ENCODE measurements around the gene RIOX2. TPM values are rescaled to one million over a fixed set of nuclear protein-coding genes. Genes with fewer than 3 reads are reported as not detected.

The RIOX2 gene
- total and polyA plus RNA-seq, 2 of the 8 experiments (the other 6 are each of a cell fraction or from before 2014, with no cell fraction given): 3.8 to 16.4 TPM

- Histone ChIP-seq H3K79me1 (ENCODE audit: low read depth, low read length) (no peaks in the 10 kb centered on the region), H3K27me3 (replicated peaks in 1 of 4; ENCODE audit: control insufficient read depth in 3 of 4, extremely low read depth in 1 of 4, insufficient read depth in 3 of 4, low read length in 3 of 4) (no peaks in the 10 kb centered on the region), H4K91ac (replicated peaks; ENCODE audit: insufficient read length, low read length) (no peak overlapping the region), H3K14ac (ENCODE audit: insufficient read length) (no peak overlapping the region), H3K23me2 (ENCODE audit: low read depth, low read length) (no peaks in the 10 kb centered on the region; the same call in 1 of the 2 replicates), H3K4me1 (replicated peaks in 1 of 4; ENCODE audit: control insufficient read depth in 3 of 4, insufficient read depth in 4 of 4, low read length in 3 of 4) (no peaks in the 10 kb centered on the region), H2BK120ac (replicated peaks; ENCODE audit: low read depth, low read length) (no peak overlapping the region), H3K18ac (ENCODE audit: extremely low read depth, low read length) (no peak overlapping the region), H4K5ac (ENCODE audit: insufficient read length, low read depth, low read length) (no peak overlapping the region), H4K8ac (ENCODE audit: extremely low read depth, insufficient read depth, low read length) (no peak overlapping the region), H3K4me3 (ENCODE audit: extremely low read depth in 1 of 4, insufficient read depth in 2 of 4, low read depth in 3 of 4, low read length in 4 of 4) (no peak overlapping the region), H2BK12ac (ENCODE audit: low read depth, low read length) (no peak overlapping the region), H3K27ac (ENCODE audit: low read depth, low read length) (no peak overlapping the region), H3K4me2 (ENCODE audit: insufficient read depth in 1 of 2, low read depth in 2 of 2, low read length in 2 of 2) (no peak overlapping the region), H3K23ac (ENCODE audit: insufficient read length) (no peak overlapping the region), H3K9me3 (ENCODE audit: insufficient read depth in 2 of 2, low read depth in 1 of 2, low read length in 1 of 2) (no peaks in the 10 kb centered on the region), H3K9ac (replicated peaks in 1 of 4; ENCODE audit: extremely low read depth in 1 of 4, low read depth in 3 of 4, low read length in 3 of 4) (no peak overlapping the region), H3K4ac (replicated peaks; ENCODE audit: insufficient read length, low read depth, low read length) (no peak overlapping the region), H2BK5ac (ENCODE audit: low read depth, low read length) (no peak overlapping the region), H3K36me3 (ENCODE audit: control insufficient read depth in 2 of 4, insufficient read depth in 4 of 4, low read length in 3 of 4) (no peaks in the 10 kb centered on the region), H2BK15ac (ENCODE audit: low read length) (no peak overlapping the region), H3K79me2 (ENCODE audit: control insufficient read depth in 1 of 2, insufficient read depth in 2 of 2, low read length in 2 of 2) (no peaks in the 10 kb centered on the region), H2AK5ac (ENCODE audit: low read depth, low read length) (no peak overlapping the region), H3K56ac (replicated peaks; ENCODE audit: insufficient read length, low read depth, low read length) (no peak overlapping the region), H4K20me1 (replicated peaks in 1 of 2; ENCODE audit: control insufficient read depth in 1 of 2, insufficient read depth in 2 of 2, low read length in 2 of 2) (no peaks in the 10 kb centered on the region), H2BK20ac (ENCODE audit: low read length) (no peak overlapping the region), H2AFZ (ENCODE audit: low read length) (no peak overlapping the region)
- CTCF ChIA-PET (ENCODE audit: partially characterized antibody): no interaction called here
- TF ChIP-seq MAX (IDR thresholded peaks at IDR 0.05) (no peak), SRF (IDR thresholded peaks at IDR 0.05; ENCODE audit: low read depth, low read length) (no peak), RAD21 (IDR thresholded peaks at IDR 0.05 in 1 of 2, conservative IDR thresholded peaks at IDR 0.05 in 1 of 2; ENCODE audit: low read depth in 2 of 2, low read length in 2 of 2) (no peak), RFX5 (IDR thresholded peaks at IDR 0.05; ENCODE audit: borderline replicate concordance, low read depth, low read length) (no peak), SP2 (IDR thresholded peaks at IDR 0.05; ENCODE audit: low read length) (no peak), CHD1 (IDR thresholded peaks at IDR 0.05; ENCODE audit: low read depth, low read length) (no peak), EZH2 (IDR thresholded peaks at IDR 0.05; ENCODE audit: low read depth, low read length, severe bottlenecking) (no peak), HDAC6 (IDR thresholded peaks at IDR 0.05; ENCODE audit: low read depth, low read length) (no peak), SP4 (IDR thresholded peaks at IDR 0.05; ENCODE audit: low read length) (no peak), SUZ12 (IDR thresholded peaks at IDR 0.05; ENCODE audit: low read length) (no peak), NRF1 (IDR thresholded peaks at IDR 0.05; ENCODE audit: low read depth, low read length) (no peak), YY1 (IDR thresholded peaks at IDR 0.05; ENCODE audit: low read depth, low read length) (no peak)
- TF ChIP-seq, protein P1, sequence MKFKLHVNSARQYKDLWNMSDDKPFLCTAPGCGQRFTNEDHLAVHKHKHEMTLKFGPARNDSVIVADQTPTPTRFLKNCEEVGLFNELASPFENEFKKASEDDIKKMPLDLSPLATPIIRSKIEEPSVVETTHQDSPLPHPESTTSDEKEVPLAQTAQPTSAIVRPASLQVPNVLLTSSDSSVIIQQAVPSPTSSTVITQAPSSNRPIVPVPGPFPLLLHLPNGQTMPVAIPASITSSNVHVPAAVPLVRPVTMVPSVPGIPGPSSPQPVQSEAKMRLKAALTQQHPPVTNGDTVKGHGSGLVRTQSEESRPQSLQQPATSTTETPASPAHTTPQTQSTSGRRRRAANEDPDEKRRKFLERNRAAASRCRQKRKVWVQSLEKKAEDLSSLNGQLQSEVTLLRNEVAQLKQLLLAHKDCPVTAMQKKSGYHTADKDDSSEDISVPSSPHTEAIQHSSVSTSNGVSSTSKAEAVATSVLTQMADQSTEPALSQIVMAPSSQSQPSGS (IDR thresholded peaks at IDR 0.05; ENCODE audit: low read length): no peak
- POLR2A ChIA-PET (ENCODE audit: partially characterized antibody): no interaction called here
- 68% methylated on average over 2 of the region's 2 CpGs; no CpG with 5 or more reads in 1 of the 2 experiments for WGBS, 2 experiments (ENCODE audit: extremely low coverage in 1 of 2, insufficient coverage in 1 of 2, insufficient read length in 1 of 2, insufficient replicate concordance in 2 of 2, low coverage in 1 of 2, low lambda C conversion rate in 2 of 2, missing lambda C conversion rate in 1 of 2)
- no peak for FAIRE-seq
- DNase-seq (ENCODE audit: low read depth in 1 of 2, low spot score in 2 of 2): no peak
Measured at GRCh38 chr3:97931218-97931617, 41.0 kb downstream of the RIOX2 start.
